SK-N-SH (cell line): ENCODE results near the gene VPS35. TPM values are rescaled to one million over a fixed set of nuclear protein-coding genes. Genes with fewer than 3 reads are reported as not detected.

ENCODE experiments used
- CTCF ChIA-PET: fragments of 300-600, 350-600 bp; formaldehyde crosslinking; extraction: SDS; loops from one replicate; lab custom pipeline; 2021; lab: Yijun Ruan, JAX
- POLR2A ChIA-PET: fragments of 350-600 bp; sonication (Branson Sonifier 250); formaldehyde crosslinking; extraction: SDS; loops from one replicate; lab custom pipeline; 2020; ENCODE audit warnings: antibody characterized with exemption, inconsistent platforms; lab: Yijun Ruan, JAX
- DNase-seq: peaks from one replicate; pipeline ENCODE4 v3.0.0; 2012
- H2AFZ ChIP-seq: fragments of 200-600 bp; sonication (generic); 2 replicates; pipeline ENCODE4 v1.8.1; 2016; ENCODE audit warnings: antibody characterized with exemption, mild to moderate bottlenecking, low read depth
- H3F3A ChIP-seq: fragments of 200-600 bp; sonication (generic); replicated peaks from 2 replicates; pipeline ENCODE3; 2016; ENCODE audit warnings: antibody characterized with exemption, mild to moderate bottlenecking; ENCODE audit not compliant: insufficient read depth
- H3K27ac ChIP-seq, 2 experiments: fragments of 200-500 bp in 1 of 2; fragments of 200-600 bp in 1 of 2; sonication (Bioruptor generic) in 1 of 2; sonication (generic), shearing (Covaris generic) in 1 of 2; 2 replicates each; pipeline versions ENCODE4 v1.5.1 to v1.6.1; 2014 to 2016; ENCODE audit warnings: low read depth in 2 of 2, inconsistent platforms in 1 of 2, low read length in 1 of 2, mild to moderate bottlenecking in 1 of 2, mixed read lengths in 1 of 2
- H3K27me3 ChIP-seq: fragments of 200-600 bp; sonication (generic), shearing (Covaris generic); 2 replicates; pipeline ENCODE4 v1.6.1; 2016; ENCODE audit warnings: mixed run types; ENCODE audit not compliant: insufficient read depth
- H3K36me3 ChIP-seq, 2 experiments: fragments of 200-500 bp in 1 of 2; fragments of 200-600 bp in 1 of 2; sonication (Bioruptor generic) in 1 of 2; sonication (generic) in 1 of 2; replicated peaks in 1 of 2; 2 replicates each; pipeline versions ENCODE3 to v1.5.1; 2014 to 2016; ENCODE audit warnings: low read length in 1 of 2, mild to moderate bottlenecking in 1 of 2; ENCODE audit not compliant: insufficient read depth in 2 of 2, control insufficient read depth in 1 of 2
- H3K4me1 ChIP-seq, 2 experiments: fragments of 200-500 bp in 1 of 2; fragments of 200-600 bp in 1 of 2; sonication (Bioruptor generic) in 1 of 2; sonication (generic), shearing (Covaris generic) in 1 of 2; 2 replicates each; pipeline versions ENCODE4 v1.5.1 to v1.6.1; 2014 to 2016; ENCODE audit warnings: low read depth in 1 of 2, low read length in 1 of 2, mixed run types in 1 of 2; ENCODE audit not compliant: insufficient read depth in 2 of 2, control insufficient read depth in 1 of 2
- H3K4me2 ChIP-seq: fragments of 200-600 bp; sonication (generic), shearing (Covaris generic); 2 replicates; pipeline ENCODE4 v1.6.1; 2017; ENCODE audit warnings: mixed run types
- H3K4me3 ChIP-seq, 2 experiments: fragments of 200-500 bp in 1 of 2; fragments of 200-600 bp in 1 of 2; sonication (Bioruptor generic) in 1 of 2; sonication (generic), shearing (Covaris generic) in 1 of 2; 2 replicates each; pipeline versions ENCODE4 v1.5.1 to v1.8.1; 2014 to 2016; ENCODE audit warnings: low read depth in 2 of 2, inconsistent platforms in 1 of 2, low read length in 1 of 2, mild to moderate bottlenecking in 1 of 2, mixed read lengths in 1 of 2, moderate library complexity in 1 of 2
- H3K79me2 ChIP-seq: fragments of 200-600 bp; sonication (generic); 2 replicates; pipeline ENCODE4 v1.8.1; 2017; ENCODE audit warnings: mild to moderate bottlenecking; ENCODE audit not compliant: insufficient read depth
- H3K9ac ChIP-seq: fragments of 200-600 bp; sonication (generic); 2 replicates; pipeline ENCODE4 v1.6.1; 2017; ENCODE audit warnings: mixed run types
- H3K9me2 ChIP-seq: fragments of 200-600 bp; sonication (generic); 2 replicates; pipeline ENCODE4 v1.6.1; 2017; ENCODE audit warnings: mixed run types
- H3K9me3 ChIP-seq: fragments of 200-600 bp; sonication (generic); 2 replicates; pipeline ENCODE4 v1.6.1; 2017; ENCODE audit warnings: mixed run types, mild to moderate bottlenecking, moderate library complexity
- H4K20me1 ChIP-seq: fragments of 200-600 bp; sonication (generic); 2 replicates; pipeline ENCODE4 v1.6.1; 2017; ENCODE audit warnings: mild to moderate bottlenecking, mixed run types; ENCODE audit not compliant: insufficient read depth
- CTCF ChIP-seq: fragments of 200-600 bp; sonication (generic); IDR thresholded peaks from 2 replicates; pipeline ENCODE4 v1.6.1; 2017; ENCODE audit warnings: antibody characterized with exemption, mild to moderate bottlenecking, moderate library complexity
- ELF1 ChIP-seq: IDR thresholded peaks from 2 replicates; pipeline ENCODE4 v1.4.0; 2012
- EP300 ChIP-seq, 2 experiments: IDR thresholded peaks; 2 replicates each; pipeline versions ENCODE4 v1.4.0 to v1.6.1; 2012; ENCODE audit warnings: borderline replicate concordance in 1 of 2, low read depth in 1 of 2, low read length in 1 of 2
- IRF3 ChIP-seq: fragments of 150-350 bp; IDR thresholded peaks from 2 replicates; pipeline ENCODE4 v1.6.1; 2016; ENCODE audit warnings: mild to moderate bottlenecking, low read depth, low read length
- JUND ChIP-seq: IDR thresholded peaks from 2 replicates; pipeline ENCODE4 v1.4.0; 2012
- MXI1 ChIP-seq: IDR thresholded peaks from 2 replicates; pipeline ENCODE4 v1.6.1; 2012; ENCODE audit warnings: mild to moderate bottlenecking, low read depth, low read length, improper control_type of control experiment
- NFIC ChIP-seq: IDR thresholded peaks from 2 replicates; pipeline ENCODE4 v1.4.0; 2012; ENCODE audit warnings: borderline replicate concordance
- NRF1 ChIP-seq: IDR thresholded peaks from 2 replicates; pipeline ENCODE4 v1.6.1; 2012; ENCODE audit warnings: low read depth, mild to moderate bottlenecking, low read length
- RXRA ChIP-seq: IDR thresholded peaks from 2 replicates; pipeline ENCODE4 v1.4.0; 2012; ENCODE audit warnings: low read depth, mild to moderate bottlenecking, borderline replicate concordance
- SMC3 ChIP-seq: IDR thresholded peaks from 2 replicates; pipeline ENCODE4 v1.6.1; 2012; ENCODE audit warnings: low read depth, low read length, improper control_type of control experiment
- TAF1 ChIP-seq: IDR thresholded peaks from 2 replicates; pipeline ENCODE4 v1.6.1; 2012; ENCODE audit warnings: low read depth, mild to moderate bottlenecking, low read length, moderate library complexity, borderline replicate concordance
- TCF12 ChIP-seq: IDR thresholded peaks from 2 replicates; pipeline ENCODE4 v1.4.0; 2012
- YY1 ChIP-seq: IDR thresholded peaks from 2 replicates; pipeline ENCODE4 v1.4.0; 2012; ENCODE audit warnings: low read depth, mild to moderate bottlenecking
- WGBS: methylation state at CpG from one replicate; pipeline ENCODE4 v1.1.6; 2017; ENCODE audit warnings: low lambda C conversion rate; 5-methylcytosine and 5-hydroxymethylcytosine counted together
- polyA plus RNA-seq, 3 experiments: library from polyadenylated mRNA; depleted of rRNA; stranded (reverse); fragments of >200 nt; gene quantifications; 2 replicates each; pipeline ENCODE4 v1.2.3, GENCODE V29; 2012
- TF ChIP-seq, protein P1 (sequence below): IDR thresholded peaks from 2 replicates; pipeline ENCODE4 v1.4.0; 2012; ENCODE audit warnings: low read depth
- TF ChIP-seq, protein P2 (sequence below): fragments of 150-350 bp; IDR thresholded peaks from 2 replicates; pipeline ENCODE4 v1.6.1; 2017; ENCODE audit warnings: antibody characterized with exemption, low read length, low read depth, borderline replicate concordance

The VPS35 gene
- polyA plus RNA-seq, 1 of the 3 experiments (the other 2 are of a cell fraction): 17.5 TPM

GRCh38 chr16:46720619-46721018, 31.6 kb upstream of the VPS35 start:
- CTCF ChIA-PET: interaction anchor here (0.8 to 1.3 kb wide), 3 partner anchors 19 to 36 kb away, joined by 3 to 4 read pairs (median 3); no protein-coding TSS in a partner anchor
- no peak for DNase-seq
- POLR2A ChIA-PET: no interaction called here
- Histone ChIP-seq H3K27me3 (no peaks in the 10 kb centered on the region), H3K4me1 (peaks cover 0 to 2% of the 10 kb centered on the region in 2 experiments; a peak in 1 of 4 replicates), H3K9ac (no peak overlapping the region), H3F3A (no peaks in the 10 kb centered on the region), H3K9me2 (no peaks in the 10 kb centered on the region), H3K4me2 (no peak overlapping the region), H3K36me3 (no peaks in the 10 kb centered on the region), H3K4me3 (no peak overlapping the region), H2AFZ (no peak overlapping the region), H4K20me1 (no peaks in the 10 kb centered on the region), H3K79me2 (no peaks in the 10 kb centered on the region), H3K27ac (no peak overlapping the region), H3K9me3 (0 out of 2 replicates have a peak, but pooled peaks cover 4% of the 10 kb centered on the region)
- WGBS: 55% methylated on average over 2 of the region's 2 CpGs
- TF ChIP-seq, protein P1, sequence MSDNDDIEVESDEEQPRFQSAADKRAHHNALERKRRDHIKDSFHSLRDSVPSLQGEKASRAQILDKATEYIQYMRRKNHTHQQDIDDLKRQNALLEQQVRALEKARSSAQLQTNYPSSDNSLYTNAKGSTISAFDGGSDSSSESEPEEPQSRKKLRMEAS: no peak
- TF ChIP-seq YY1: no peak
- TF ChIP-seq NRF1: no peak
- TF ChIP-seq, protein P2, sequence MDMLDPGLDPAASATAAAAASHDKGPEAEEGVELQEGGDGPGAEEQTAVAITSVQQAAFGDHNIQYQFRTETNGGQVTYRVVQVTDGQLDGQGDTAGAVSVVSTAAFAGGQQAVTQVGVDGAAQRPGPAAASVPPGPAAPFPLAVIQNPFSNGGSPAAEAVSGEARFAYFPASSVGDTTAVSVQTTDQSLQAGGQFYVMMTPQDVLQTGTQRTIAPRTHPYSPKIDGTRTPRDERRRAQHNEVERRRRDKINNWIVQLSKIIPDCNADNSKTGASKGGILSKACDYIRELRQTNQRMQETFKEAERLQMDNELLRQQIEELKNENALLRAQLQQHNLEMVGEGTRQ: no peak
- no peak for TF ChIP-seq JUND
- TF ChIP-seq NFIC: no peak
- no peak for TF ChIP-seq EP300 (IDR thresholded peaks at IDR 0.05; ENCODE audit: borderline replicate concordance in 1 of 2, low read depth in 1 of 2, low read length in 1 of 2)
- TF ChIP-seq SMC3: no peak
- no peak for TF ChIP-seq TAF1
- no peak for TF ChIP-seq TCF12
- no peak for TF ChIP-seq IRF3
- TF ChIP-seq MXI1: no peak
- no peak for TF ChIP-seq RXRA
- no peak for TF ChIP-seq ELF1

GRCh38 chr16:46719528-46719927, 30.6 kb upstream of the VPS35 start:
- no peak for DNase-seq
- peaks cover 0 to 2% of the 10 kb centered on the region in 2 experiments; a peak in 1 of 4 replicates for H3K4me1 ChIP-seq
- POLR2A ChIA-PET: no interaction called here
- 97% methylated on average over 5 of the region's 6 CpGs for WGBS
- no peaks in the 10 kb centered on the region for H4K20me1 ChIP-seq
- H3K4me2 ChIP-seq: no peak overlapping the region
- no peak overlapping the region for H2AFZ ChIP-seq
- no peak for TF ChIP-seq CTCF
- TF ChIP-seq MXI1: no peak
- TF ChIP-seq JUND: no peak
- no peaks in the 10 kb centered on the region for H3F3A ChIP-seq
- H3K27ac ChIP-seq: no peak overlapping the region
- H3K9me3 ChIP-seq: no peaks in the 10 kb centered on the region
- CTCF ChIA-PET: no interaction called here
- H3K79me2 ChIP-seq: no peaks in the 10 kb centered on the region
- H3K9me2 ChIP-seq: no peaks in the 10 kb centered on the region
- no peaks in the 10 kb centered on the region for H3K36me3 ChIP-seq
- H3K9ac ChIP-seq: no peak overlapping the region
- H3K27me3 ChIP-seq: no peaks in the 10 kb centered on the region
- no peak overlapping the region for H3K4me3 ChIP-seq
